Hepatocyte (in vitro differentiated cells): ENCODE measurements around the gene MAD2L1.

Experiments
- CTCF ChIP-seq: fragments of 200-600 bp; sonication (generic); IDR thresholded peaks from 2 replicates; pipeline ENCODE4 v1.5.1; 2016; ENCODE audit warnings: antibody characterized with exemption, mild to moderate bottlenecking; ENCODE audit not compliant: poor library complexity
- EZH2 ChIP-seq: fragments of 200-600 bp; sonication (generic); IDR thresholded peaks from 2 replicates; pipeline ENCODE4 v1.6.1; 2016; ENCODE audit warnings: antibody characterized with exemption, mild to moderate bottlenecking, borderline replicate concordance
- EZH2phosphoT487 ChIP-seq: fragments of 200-600 bp; sonication (generic); IDR thresholded peaks from one replicate; pipeline ENCODE4 v1.6.1; 2018; ENCODE audit warnings: antibody characterized with exemption, mild to moderate bottlenecking, low read depth, moderate library complexity; ENCODE audit not compliant: unreplicated experiment, severe bottlenecking

- no peak for TF ChIP-seq CTCF
- TF ChIP-seq EZH2 = no peak
- TF ChIP-seq EZH2phosphoT487 = no peak
Measured at GRCh38 chr4:120079839-120080520, 13.3 kb upstream of the MAD2L1 start.
